Measurements from ENCODE around the gene YWHAE.

The YWHAE gene

GRCh38 chr17:1416414-1416813 lies 16.4 kb upstream of the YWHAE start:
- no peak overlapping the region for H3K4me2 ChIP-seq

GRCh38 chr17:1414634-1415033 lies 14.6 kb upstream of the YWHAE start:
- peaks cover under 1 to 34% (median 21%) of the 10 kb centered on the region in 11 experiments; a peak in 21 of 22 replicates for H3K36me3 ChIP-seq
- no peak overlapping the region for H3K9ac ChIP-seq
- H3K27ac ChIP-seq, result no peak overlapping the region
- TF ChIP-seq Cebpa-rat (IDR thresholded peaks at IDR 0.05), result no peak
- peaks cover 0 to 58% (median 0%) of the 10 kb centered on the region in 11 experiments; a peak in 7 of 22 replicates for H4K20me1 ChIP-seq
- no peak overlapping the region for H3K4me3 ChIP-seq
- peak overlapping the region in 3 of 11 experiments; percentile 6 to 21 (median 21); a peak in 1 of 22 replicates for H3K4me2 ChIP-seq
- H3K27me3 ChIP-seq, result no peaks in the 10 kb centered on the region
- H3K4me1 ChIP-seq, result peaks cover 0 to 23% (median 6%) of the 10 kb centered on the region in 10 experiments; a peak in 12 of 20 replicates
- H3K9me3 ChIP-seq (replicated peaks in 1 of 11), result peaks cover 0 to 5% (median 0%) of the 10 kb centered on the region in 11 experiments; a peak in 1 of 22 replicates

More at GRCh38 chr17:1416414-1416813, 16.4 kb upstream of the YWHAE start:
- H3K4me1 ChIP-seq, result peaks cover 0 to 23% (median 6%) of the 10 kb centered on the region in 10 experiments; a peak in 12 of 20 replicates
- H4K20me1 ChIP-seq, result peaks cover 0 to 73% (median 7%) of the 10 kb centered on the region in 11 experiments; a peak in 11 of 22 replicates
- H3K27ac ChIP-seq, result no peak overlapping the region
- H3K9ac ChIP-seq, result no peak overlapping the region
- no peak overlapping the region for H3K4me3 ChIP-seq
- H3K9me3 ChIP-seq (replicated peaks in 1 of 11), result peaks cover 0 to 5% (median 0%) of the 10 kb centered on the region in 11 experiments; a peak in 1 of 22 replicates
- no peaks in the 10 kb centered on the region for H3K27me3 ChIP-seq
- no peak for TF ChIP-seq Cebpa-rat (IDR thresholded peaks at IDR 0.05)
- H3K36me3 ChIP-seq, result peaks cover 17 to 51% (median 37%) of the 10 kb centered on the region in 11 experiments

- no peak overlapping the region for H3K9ac ChIP-seq
- H3K4me1 ChIP-seq, result peaks cover 0 to 23% (median 6%) of the 10 kb centered on the region in 10 experiments; a peak in 12 of 20 replicates
- H3K27me3 ChIP-seq, result no peaks in the 10 kb centered on the region
- TF ChIP-seq Cebpa-rat (IDR thresholded peaks at IDR 0.05), result no peak
- peaks cover 0 to 31% (median 18%) of the 10 kb centered on the region in 11 experiments; a peak in 17 of 22 replicates for H3K36me3 ChIP-seq
- peaks cover 0 to 5% (median 0%) of the 10 kb centered on the region in 11 experiments; a peak in 1 of 22 replicates for H3K9me3 ChIP-seq (replicated peaks in 1 of 11)
- H3K27ac ChIP-seq, result no peak overlapping the region
- H3K4me2 ChIP-seq, result peak overlapping the region in 2 of 11 experiments; percentile 21 to 31; a peak in 3 of 22 replicates
- H3K4me3 ChIP-seq, result no peak overlapping the region
- H4K20me1 ChIP-seq, result peaks cover 0 to 55% (median 0%) of the 10 kb centered on the region in 11 experiments; a peak in 7 of 22 replicates
These were observed 14.1 kb upstream of the YWHAE start for GRCh38 chr17:1414001-1414574.

- Histone ChIP-seq H3K9ac (no peak overlapping the region), H3K4me2 (peak overlapping the region in 2 of 11 experiments; percentile 21 to 31; a peak in 1 of 22 replicates)
These were observed 13.3 kb upstream of the YWHAE start for GRCh38 chr17:1413281-1413791.

GRCh38 chr17:1412185-1413110 lies 12.4 kb upstream of the YWHAE start:
- Histone ChIP-seq H3K9me3 (replicated peaks in 1 of 11) (peaks cover 0 to 5% (median 0%) of the 10 kb centered on the region in 11 experiments; a peak in 1 of 22 replicates), H3K9ac (no peak overlapping the region), H4K20me1 (peaks cover 0 to 39% (median 0%) of the 10 kb centered on the region in 11 experiments; a peak in 6 of 22 replicates), H3K4me3 (no peak overlapping the region), H3K36me3 (peaks cover 0 to 16% (median 3%) of the 10 kb centered on the region in 11 experiments; a peak in 12 of 22 replicates), H3K27me3 (no peaks in the 10 kb centered on the region), H3K27ac (no peak overlapping the region), H3K4me2 (no peak overlapping the region; a peak in 1 of 22 replicates), H3K4me1 (peaks cover 0 to 23% (median 6%) of the 10 kb centered on the region in 10 experiments; a peak in 12 of 20 replicates)
- peak in 2 of 11 experiments; percentile 12 to 26; a peak in 1 of 22 replicates for TF ChIP-seq Cebpa-rat (IDR thresholded peaks at IDR 0.05)

More at GRCh38 chr17:1413281-1413791, 13.3 kb upstream of the YWHAE start:
- Histone ChIP-seq H3K27ac (no peak overlapping the region), H3K27me3 (no peaks in the 10 kb centered on the region), H4K20me1 (peaks cover 0 to 48% (median 0%) of the 10 kb centered on the region in 11 experiments; a peak in 7 of 22 replicates), H3K4me3 (no peak overlapping the region), H3K4me1 (peaks cover 0 to 23% (median 6%) of the 10 kb centered on the region in 10 experiments; a peak in 12 of 20 replicates), H3K9me3 (replicated peaks in 1 of 11) (peaks cover 0 to 5% (median 0%) of the 10 kb centered on the region in 11 experiments; a peak in 1 of 22 replicates), H3K36me3 (peaks cover 0 to 25% (median 12%) of the 10 kb centered on the region in 11 experiments; a peak in 17 of 22 replicates)
- no peak for TF ChIP-seq Cebpa-rat (IDR thresholded peaks at IDR 0.05)

- peaks cover 12 to 34% (median 19%) of the 10 kb centered on the region in 10 experiments for H3K4me1 ChIP-seq
- H3K27ac ChIP-seq, result no peak overlapping the region
- H3K4me2 ChIP-seq, result no peak overlapping the region
- H3K27me3 ChIP-seq, result no peaks in the 10 kb centered on the region
- H3K9ac ChIP-seq, result no peak overlapping the region
- H3K9me3 ChIP-seq (replicated peaks in 1 of 11), result peaks cover 0 to 14% (median 8%) of the 10 kb centered on the region in 11 experiments; a peak in 13 of 22 replicates
- H3K36me3 ChIP-seq, result peaks cover 0 to 14% (median 5%) of the 10 kb centered on the region in 11 experiments; a peak in 7 of 22 replicates
- peaks cover 20 to 23% (median 22%) of the 10 kb centered on the region in 11 experiments for H4K20me1 ChIP-seq
- H3K4me3 ChIP-seq, result no peak overlapping the region
- TF ChIP-seq Cebpa-rat (IDR thresholded peaks at IDR 0.05), result 0 out of 22 replicates have a peak, but pooled peaks of 1 of the 11 experiments have one; percentile 12
These were observed 2.2 kb upstream of the YWHAE start for GRCh38 chr17:1402262-1402586.

- Histone ChIP-seq H4K20me1 (peaks cover 51 to 54% (median 53%) of the 10 kb centered on the region in 11 experiments), H3K27ac (peak overlapping the region; percentile 95 to 100 (median 99)), H3K9me3 (replicated peaks in 1 of 11) (peaks cover 0 to 4% (median 2%) of the 10 kb centered on the region in 11 experiments; a peak in 11 of 22 replicates), H3K36me3 (peaks cover 10 to 45% (median 36%) of the 10 kb centered on the region in 11 experiments; a peak in 21 of 22 replicates), H3K4me1 (peaks cover 30 to 48% (median 42%) of the 10 kb centered on the region in 10 experiments), H3K27me3 (no peaks in the 10 kb centered on the region), H3K9ac (peak overlapping the region; percentile 91 to 99 (median 98)), H3K4me2 (peak overlapping the region; percentile 81 to 98 (median 90)), H3K4me3 (peak overlapping the region; percentile 84 to 98 (median 92))
- no peak for TF ChIP-seq Cebpa-rat (IDR thresholded peaks at IDR 0.05)
These were observed 917 bp downstream of the YWHAE start for GRCh38 chr17:1398931-1399678.

All from BLaER1 treated with 17β-estradiol and CSF1 and Interleukin-3, amounts not matched to agents 10 nM and 100 nM (cell line).